ENCODE results near the gene DCAF10. TPM values are rescaled to one million over a fixed set of nuclear protein-coding genes. Genes with fewer than 3 reads are reported as not detected.
A peak's percentile ranks its signal among the peaks of the same experiment; 100 is the strongest.

DCAF10 gene
- total and polyA plus RNA-seq, 2 of the 13 experiments (the other 11 are each of a cell fraction or from before 2014, with no cell fraction given), result 9.2 to 20.3 TPM

DNA sequence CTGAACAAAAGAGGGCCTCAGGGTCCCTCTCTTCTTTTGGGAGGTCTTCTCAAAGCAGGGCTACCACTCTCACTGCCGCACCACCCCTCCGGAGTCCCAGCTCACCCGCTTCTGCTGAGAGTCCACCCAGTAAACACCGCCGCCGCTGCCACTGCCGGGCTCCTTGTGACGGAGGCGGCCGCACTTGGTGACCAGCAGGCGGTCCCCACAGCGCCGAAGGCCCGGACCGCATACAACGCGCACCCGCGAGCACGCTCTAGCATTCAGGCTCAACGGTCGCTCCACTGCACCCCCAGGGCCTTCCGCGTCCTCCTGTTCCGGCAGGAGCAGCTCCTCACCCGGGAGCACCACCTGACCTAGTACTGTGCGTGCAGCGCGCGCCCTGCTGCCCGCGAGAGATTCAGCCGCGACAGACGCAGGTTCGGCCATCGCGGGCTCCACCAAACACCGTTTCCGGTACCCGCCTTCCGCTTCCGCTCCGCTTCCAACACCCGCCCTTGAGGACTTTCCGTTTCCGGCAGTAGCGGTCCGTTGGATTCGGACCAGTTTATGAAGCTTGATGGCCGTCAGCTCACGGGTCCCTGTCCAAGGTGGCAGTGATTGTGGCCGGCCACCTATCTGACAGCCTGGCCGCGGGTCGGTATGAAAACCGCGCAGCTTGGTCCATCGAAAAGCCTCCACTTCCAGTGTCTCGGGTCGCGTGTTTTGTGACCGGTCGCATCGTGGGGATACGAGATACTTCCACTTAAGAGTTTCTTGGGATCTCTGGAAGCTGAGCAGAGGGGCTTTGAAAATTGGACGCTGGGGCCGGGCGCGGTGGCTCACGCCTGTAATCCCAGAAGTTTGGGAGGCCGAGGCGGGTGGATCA is 15.7 kb upstream of the DCAF10 start, which contains the start of gene EXOSC3 (continued):
- TF ChIP-seq ZNF142 (CRISPR knock-in tag; IDR thresholded peaks at IDR 0.05) (peak; percentile 46), MLLT10 (CRISPR knock-in tag; IDR thresholded peaks at IDR 0.05) (no peak), RXRB (CRISPR knock-in tag; IDR thresholded peaks at IDR 0.05; ENCODE audit: borderline replicate concordance) (no peak; the same call in 1 of the 2 replicates), ZNF17 (CRISPR knock-in tag; IDR thresholded peaks at IDR 0.05) (no peak), ZNF816 (CRISPR knock-in tag; IDR thresholded peaks at IDR 0.05; ENCODE audit: borderline replicate concordance) (peak; percentile 31; the same call in 1 of the 2 replicates), ZSCAN20 (CRISPR knock-in tag; IDR thresholded peaks at IDR 0.05; ENCODE audit: borderline replicate concordance) (no peak), TBX2 (CRISPR knock-in tag; IDR thresholded peaks at IDR 0.05; ENCODE audit: borderline replicate concordance) (peak; percentile 86), NCOA2 (CRISPR knock-in tag; IDR thresholded peaks at IDR 0.05) (peak; percentile 50), U2AF1 (optimal IDR thresholded peaks at IDR 0.05; ENCODE audit: low read depth, low read length) (peak; percentile 90), REL (CRISPR knock-in tag; conservative IDR thresholded peaks at IDR 0.05) (no peak), ZNF563 (CRISPR knock-in tag; IDR thresholded peaks at IDR 0.05) (peak; percentile 81), ZC3H4 (CRISPR knock-in tag; IDR thresholded peaks at IDR 0.05; ENCODE audit: borderline replicate concordance) (no peak), ZNF484 (CRISPR knock-in tag; IDR thresholded peaks at IDR 0.05; ENCODE audit: borderline replicate concordance, low read depth) (0 out of 2 replicates have a peak, but pooled peaks have one; percentile 36), SALL1 (CRISPR knock-in tag; IDR thresholded peaks at IDR 0.05) (peak; percentile 82), ZNF253 (CRISPR knock-in tag; IDR thresholded peaks at IDR 0.05; ENCODE audit: borderline replicate concordance) (no peak), REXO4 (CRISPR knock-in tag; IDR thresholded peaks at IDR 0.05; ENCODE audit: borderline replicate concordance) (no peak), SETDB1 (CRISPR knock-in tag; IDR thresholded peaks at IDR 0.05; ENCODE audit: borderline replicate concordance) (no peak), PHF5A (CRISPR knock-in tag; IDR thresholded peaks at IDR 0.05; ENCODE audit: low read depth, unreplicated experiment) (peak; percentile 26), ZFP41 (CRISPR knock-in tag; IDR thresholded peaks at IDR 0.05; ENCODE audit: borderline replicate concordance) (peak; percentile 43; the same call in 1 of the 2 replicates)
- TF ChIP-seq, protein P1, sequence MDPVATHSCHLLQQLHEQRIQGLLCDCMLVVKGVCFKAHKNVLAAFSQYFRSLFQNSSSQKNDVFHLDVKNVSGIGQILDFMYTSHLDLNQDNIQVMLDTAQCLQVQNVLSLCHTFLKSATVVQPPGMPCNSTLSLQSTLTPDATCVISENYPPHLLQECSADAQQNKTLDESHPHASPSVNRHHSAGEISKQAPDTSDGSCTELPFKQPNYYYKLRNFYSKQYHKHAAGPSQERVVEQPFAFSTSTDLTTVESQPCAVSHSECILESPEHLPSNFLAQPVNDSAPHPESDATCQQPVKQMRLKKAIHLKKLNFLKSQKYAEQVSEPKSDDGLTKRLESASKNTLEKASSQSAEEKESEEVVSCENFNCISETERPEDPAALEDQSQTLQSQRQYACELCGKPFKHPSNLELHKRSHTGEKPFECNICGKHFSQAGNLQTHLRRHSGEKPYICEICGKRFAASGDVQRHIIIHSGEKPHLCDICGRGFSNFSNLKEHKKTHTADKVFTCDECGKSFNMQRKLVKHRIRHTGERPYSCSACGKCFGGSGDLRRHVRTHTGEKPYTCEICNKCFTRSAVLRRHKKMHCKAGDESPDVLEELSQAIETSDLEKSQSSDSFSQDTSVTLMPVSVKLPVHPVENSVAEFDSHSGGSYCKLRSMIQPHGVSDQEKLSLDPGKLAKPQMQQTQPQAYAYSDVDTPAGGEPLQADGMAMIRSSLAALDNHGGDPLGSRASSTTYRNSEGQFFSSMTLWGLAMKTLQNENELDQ (CRISPR knock-in tag; IDR thresholded peaks at IDR 0.05; ENCODE audit: borderline replicate concordance), result no peak

All from HepG2 (cell line).